K562 (cell line): ENCODE measurements around the gene TCAP. TPM values are rescaled to one million over a fixed set of nuclear protein-coding genes. Genes with fewer than 3 reads are reported as not detected.
A peak's percentile ranks its signal among the peaks of the same experiment; 100 is the strongest.

Experiments used
- ATAC-seq: fragments of 200-7000 bp; cut with Tn5 transposase; 3 replicates; pipeline ENCODE4 v1.9.1; 2020; ENCODE audit warnings: moderate library complexity
- BruUV-seq: library from RNA; stranded (reverse); fragments of 400-500 nt; replicated peaks from 2 replicates; lab custom pipeline; 2021; lab: Mats Ljungman, UMichigan
- CTCF ChIA-PET: fragments of 300-600 bp; formaldehyde crosslinking; extraction: SDS; loops from one replicate; lab custom pipeline; 2021; ENCODE audit warnings: low intra/inter-chr PET ratio; lab: Yijun Ruan, JAX
- POLR2A ChIA-PET: fragments of 300-600, 350-650 bp; sonication (Branson Sonifier 250); formaldehyde crosslinking; extraction: SDS; loops from one replicate; lab custom pipeline; 2021; ENCODE audit warnings: antibody characterized with exemption, inconsistent platforms; lab: Yijun Ruan, JAX
- DNase-seq, 4 experiments: peaks; one replicate each; pipeline versions ENCODE4 v3.0.0 to v3.0.0-alpha.2; 2011 to 2018; ENCODE audit warnings: low spot score in 3 of 4, mixed read lengths in 3 of 4; ENCODE audit errors: extremely low read depth in 1 of 4
- FAIRE-seq: peaks from 2 replicates; lab custom pipeline; 2011; peaks lifted over from hg19 to GRCh38; lab: Jason Lieb, UNC
- H2AFZ ChIP-seq: 2 replicates; pipeline ENCODE4 v1.6.0; 2011; ENCODE audit warnings: low read depth, low read length, control low read depth, inconsistent platforms
- H3K27ac ChIP-seq: fragments of 200-600 bp; 3 replicates; pipeline ENCODE4 v1.8.0; 2011; ENCODE audit warnings: low read depth, mild to moderate bottlenecking, control low read depth, inconsistent platforms, low read length, moderate library complexity, mixed read lengths; ENCODE audit errors: extremely low read depth
- H3K27me3 ChIP-seq, 2 experiments: fragments of 300-600 bp in 1 of 2; 2 replicates in 1 of 2; 3 replicates in 1 of 2; pipeline versions ENCODE4 v1.6.0 to v1.8.0; 2011; ENCODE audit warnings: inconsistent platforms in 2 of 2, low read length in 2 of 2, mild to moderate bottlenecking in 1 of 2, mixed read lengths in 1 of 2, moderate library complexity in 1 of 2; ENCODE audit not compliant: control insufficient read depth in 2 of 2, insufficient read depth in 2 of 2
- H3K36me3 ChIP-seq: fragments of 300-600 bp; 3 replicates; pipeline ENCODE4 v1.8.0; 2011; ENCODE audit warnings: mild to moderate bottlenecking, low read length, inconsistent platforms; ENCODE audit not compliant: control insufficient read depth, insufficient read depth
- H3K4me1 ChIP-seq, 2 experiments: fragments of 200-600 bp in 1 of 2; replicated peaks in 1 of 2; 2 replicates in 1 of 2; 3 replicates in 1 of 2; pipeline versions ENCODE4 v1.5.1 to v1.8.0; 2011; ENCODE audit warnings: inconsistent platforms in 2 of 2, low read length in 2 of 2, mild to moderate bottlenecking in 1 of 2, mixed read lengths in 1 of 2, moderate library complexity in 1 of 2; ENCODE audit not compliant: control insufficient read depth in 2 of 2, insufficient read depth in 2 of 2
- H3K4me2 ChIP-seq: 2 replicates; pipeline ENCODE4 v1.6.1; 2011; ENCODE audit warnings: low read length, control low read depth, inconsistent platforms, mixed read lengths; ENCODE audit not compliant: insufficient read depth
- H3K4me3 ChIP-seq: fragments of 200-600 bp; sonication (generic), shearing (Covaris generic); 2 replicates; pipeline ENCODE4 v1.5.1; 2016; ENCODE audit warnings: control low read depth, inconsistent platforms
- H3K79me2 ChIP-seq: fragments of 200-600 bp; 3 replicates; pipeline ENCODE4 v1.8.0; 2011; ENCODE audit warnings: low read length, inconsistent platforms; ENCODE audit not compliant: control insufficient read depth, insufficient read depth
- H3K9ac ChIP-seq, 2 experiments: 2 replicates each; pipeline versions ENCODE4 v1.6.0 to v1.6.1; 2011; ENCODE audit warnings: low read depth in 2 of 2, low read length in 2 of 2, control low read depth in 1 of 2, inconsistent platforms in 1 of 2, mild to moderate bottlenecking in 1 of 2, mixed read lengths in 1 of 2; ENCODE audit not compliant: insufficient read depth in 1 of 2
- H3K9me1 ChIP-seq: one replicate; pipeline ENCODE4 v1.6.0; 2011; ENCODE audit warnings: inconsistent platforms, mild to moderate bottlenecking, low read length, moderate library complexity; ENCODE audit not compliant: control insufficient read depth, insufficient read depth
- H3K9me3 ChIP-seq: replicated peaks from 2 replicates; pipeline ENCODE4 v1.5.1; 2011; ENCODE audit warnings: low read depth, low read length, inconsistent platforms; ENCODE audit not compliant: control insufficient read depth, insufficient read depth
- H4K20me1 ChIP-seq: replicated peaks from 2 replicates; pipeline ENCODE4 v1.6.1; 2011; ENCODE audit warnings: low read length, inconsistent platforms, mixed read lengths; ENCODE audit not compliant: control insufficient read depth, insufficient read depth
- NR2C1 ChIP-seq, 2 experiments: fragments of 450-650 bp; IDR thresholded peaks; 2 replicates each; pipeline ENCODE4 v1.6.1; 2017; ENCODE audit warnings: mild to moderate bottlenecking in 2 of 2, antibody characterized with exemption in 1 of 2, inconsistent platforms in 1 of 2, missing compliant biosample characterization in 1 of 2, missing genetic modification characterization in 1 of 2
- NR2C2 ChIP-seq, 2 experiments: fragments of 200-800 bp in 1 of 2; sonication (Bioruptor generic) in 1 of 2; sonication (generic) in 1 of 2; formaldehyde crosslinking in 1 of 2; IDR thresholded peaks; 2 replicates each; pipeline versions ENCODE4 v1.6.1 to v1.8.0; 2016 to 2022; ENCODE audit warnings: mild to moderate bottlenecking in 1 of 2, missing compliant biosample characterization in 1 of 2, missing genetic modification characterization in 1 of 2, missing genetic modification reagents in 1 of 2
- SP1 ChIP-seq: sonication (generic); formaldehyde crosslinking; IDR thresholded peaks from 2 replicates; pipeline ENCODE4 v1.8.1; 2022; ENCODE audit warnings: mild to moderate bottlenecking, missing genetic modification reagents
- WGBS: fragments of 100-300 bp; shearing (Covaris generic); methylation state at CpG from one replicate; pipeline ENCODE4 v1.1.6; 2016; ENCODE audit warnings: low coverage, mixed read lengths; ENCODE audit not compliant: insufficient coverage; ENCODE audit errors: missing lambda C conversion rate; 5-methylcytosine and 5-hydroxymethylcytosine counted together
- in situ Hi-C: fragments of 300-500 bp; cut with MboI; formaldehyde crosslinking; loops from 4 replicates; pipeline ENCODE4 v1.15.0; 2018; ENCODE audit warnings: inconsistent platforms, mixed read lengths
- intact Hi-C: fragments of 100-400 bp; cut with micrococcal nuclease; formaldehyde crosslinking; loops from 2 replicates; pipeline ENCODE4 v1.14.2; 2022
- polyA plus RNA-seq, 8 experiments: library from polyadenylated mRNA; depleted of rRNA in 4 of 8; stranded (reverse) in 5 of 8; unstranded in 3 of 8; fragments of >200 nt; fragmentation: Nextera tagmentation in 2 of 8; fragmentation: Illumina TruSeq in 1 of 8; extraction: Ambion mirVana in 2 of 8; extraction: Trizol in 1 of 8; gene quantifications; 2 replicates each; pipeline versions ENCODE4 v1.2.1 to v1.2.3, GENCODE V29; 2011 to 2014; ENCODE audit warnings: inconsistent platforms in 1 of 8, missing spikeins in 1 of 8
- total RNA-seq, 7 experiments: library from RNA; depleted of rRNA in 6 of 7; stranded (reverse); fragments of >200 nt in 6 of 7; fragmentation: Illumina TruSeq in 2 of 7; extraction: Trizol in 2 of 7; gene quantifications; 2 replicates each; pipeline versions ENCODE4 v1.2.1 to v1.2.3, GENCODE V29; 2011 to 2021; ENCODE audit warnings: low replicate concordance in 1 of 7

The TCAP gene
- total and polyA plus RNA-seq, 9 of the 15 experiments (the other 6 are each of a cell fraction or from before 2014, with no cell fraction given), result 0.33 to 1.4 (median 0.82) TPM; not detected in 2

DNA sequence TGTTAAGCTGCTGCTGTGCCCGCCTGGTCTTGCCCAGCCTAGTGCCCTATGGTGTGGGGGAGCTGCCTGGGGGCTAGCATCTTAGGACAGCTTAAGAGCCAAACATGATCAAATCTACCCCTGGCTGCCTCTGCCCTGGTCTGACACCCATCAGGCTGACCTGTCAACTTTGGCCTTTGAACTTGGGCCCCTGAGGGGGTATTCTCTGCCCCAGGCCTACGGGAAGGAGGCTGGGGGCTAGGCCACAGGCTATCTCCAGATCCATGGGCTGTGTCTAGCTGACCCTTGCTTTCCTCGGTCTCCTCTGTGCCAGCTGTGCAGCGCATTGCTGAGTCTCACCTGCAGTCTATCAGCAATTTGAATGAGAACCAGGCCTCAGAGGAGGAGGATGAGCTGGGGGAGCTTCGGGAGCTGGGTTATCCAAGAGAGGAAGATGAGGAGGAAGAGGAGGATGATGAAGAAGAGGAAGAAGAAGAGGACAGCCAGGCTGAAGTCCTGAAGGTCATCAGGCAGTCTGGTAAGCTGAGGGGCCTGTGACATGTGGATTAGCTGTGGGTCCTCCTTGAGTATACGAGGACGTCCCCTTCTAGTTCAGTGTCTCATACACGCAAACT, 31.5 kb upstream of the TCAP start:
- ChIA-PET POLR2A (interaction anchor here (0.5 to 1.2 kb wide), 6 partner anchors 9 to 437 kb away, joined by 3 to 5 read pairs (median 4); no protein-coding TSS in a partner anchor), CTCF (interaction anchor here (0.6 to 2.0 kb wide), 3 partner anchors 12 to 35 kb away, joined by 3 to 12 read pairs (median 3); partner anchors contain the start of gene PNMT)
- H3K9me1 ChIP-seq, result no peaks in the 10 kb centered on the region
- H4K20me1 ChIP-seq, result no peaks in the 10 kb centered on the region
- ATAC-seq (no peak), FAIRE-seq (no peak), DNase-seq (no peak)
- no peak overlapping the region for H3K27ac ChIP-seq
- H3K36me3 ChIP-seq, result no peaks in the 10 kb centered on the region; the same call in 2 of the 3 replicates
- peaks cover 17% of the 10 kb centered on the region for H3K79me2 ChIP-seq
- H3K4me2 ChIP-seq, result no peak overlapping the region
- 0 out of 2 replicates have a peak overlapping the region, but pooled peaks have one; percentile 46 for H2AFZ ChIP-seq
- in situ Hi-C loops (no loop called here), intact Hi-C loops (no loop called here)
- BruUV-seq, result no TSS peak
- TF ChIP-seq SP1 (CRISPR knock-in tag), result no peak
- TF ChIP-seq NR2C2 (CRISPR knock-in tag; IDR thresholded peaks at IDR 0.05), result 0 out of 2 replicates have a peak, but pooled peaks have one; percentile 28
- peak; percentile 77 for TF ChIP-seq NR2C2 (tag; IDR thresholded peaks at IDR 0.05)
- TF ChIP-seq NR2C1 (IDR thresholded peaks at IDR 0.05), result peak; percentile 89
- TF ChIP-seq NR2C1 (tag; IDR thresholded peaks at IDR 0.05), result peak; percentile 87
- 65% methylated on average over 8 of the region's 8 CpGs for WGBS
- H3K4me3 ChIP-seq, result no peak overlapping the region
- no peaks in the 10 kb centered on the region for H3K27me3 ChIP-seq
- no peaks in the 10 kb centered on the region for H3K9me3 ChIP-seq
- peak overlapping the region in 1 of 2 experiments; percentile 41; a peak in 2 of 4 replicates for H3K9ac ChIP-seq
- peaks cover 23 to 40% of the 10 kb centered on the region in 2 experiments for H3K4me1 ChIP-seq
